A549 (cell line): Measurements from ENCODE around the gene LMF1. TPM values are rescaled to one million over a fixed set of nuclear protein-coding genes. Genes with fewer than 3 reads are reported as not detected.

Experiments
- CBX2 ChIP-seq: fragments of 200-600 bp; sonication (generic); IDR thresholded peaks from 2 replicates; pipeline ENCODE4 v1.6.1; 2016; ENCODE audit warnings: low read depth, mild to moderate bottlenecking, borderline replicate concordance
- EP300 ChIP-seq, 2 experiments: fragments of >200 bp; sonication (Bioruptor Twin); formaldehyde crosslinking; IDR thresholded peaks; 2 replicates in 1 of 2; 3 replicates in 1 of 2; pipeline ENCODE4 v1.6.1; 2016 to 2017
- FOSB ChIP-seq: fragments of 250-450 bp; sonication (Bioruptor Pico); IDR thresholded peaks from 2 replicates; pipeline ENCODE4 v1.5.0; 2020; ENCODE audit warnings: mild to moderate bottlenecking, moderate library complexity
- FOSL2 ChIP-seq, 2 experiments: fragments of 450-650 bp in 1 of 2; fragments of >200 bp in 1 of 2; sonication (Bioruptor Twin) in 1 of 2; formaldehyde crosslinking; IDR thresholded peaks; 2 replicates each; pipeline versions ENCODE4 v1.5.0 to v1.6.1; 2016 to 2020; ENCODE audit warnings: mild to moderate bottlenecking in 1 of 2, moderate library complexity in 1 of 2
- GATA3 ChIP-seq: IDR thresholded peaks from 2 replicates; pipeline ENCODE4 v1.6.1; 2012; ENCODE audit warnings: borderline replicate concordance
- HOXB13 ChIP-seq: fragments of 250-450 bp; sonication (Bioruptor Pico); IDR thresholded peaks from 2 replicates; pipeline ENCODE4 v1.5.0; 2020; ENCODE audit warnings: low read depth, mild to moderate bottlenecking, moderate library complexity
- JUN ChIP-seq, 2 experiments: fragments of >200 bp; sonication (Bioruptor Twin); formaldehyde crosslinking; IDR thresholded peaks; 2 replicates in 1 of 2; 3 replicates in 1 of 2; pipeline ENCODE4 v1.6.1; 2016 to 2017
- KDM1A ChIP-seq: fragments of 200-600 bp; sonication (generic); IDR thresholded peaks from 2 replicates; pipeline ENCODE4 v1.6.1; 2016; ENCODE audit warnings: low read depth, mild to moderate bottlenecking
- KDM5A ChIP-seq: fragments of 200-600 bp; sonication (generic); IDR thresholded peaks from 2 replicates; pipeline ENCODE4 v1.6.1; 2016; ENCODE audit warnings: antibody characterized with exemption, mild to moderate bottlenecking
- MAFK ChIP-seq: fragments of 450-650 bp; IDR thresholded peaks from 2 replicates; pipeline ENCODE4 v1.6.1; 2014; ENCODE audit not compliant: partially characterized antibody
- MYC ChIP-seq: IDR thresholded peaks from 2 replicates; pipeline ENCODE4 v1.6.1; 2012; ENCODE audit warnings: mild to moderate bottlenecking, inconsistent platforms, low read length, improper control_type of control experiment, borderline replicate concordance
- NFE2L2 ChIP-seq: fragments of 150-350 bp; conservative IDR thresholded peaks from 2 replicates; pipeline ENCODE4 v1.6.1; 2014; ENCODE audit warnings: low read length
- POLR2A ChIP-seq: IDR thresholded peaks from 2 replicates; pipeline ENCODE4 v1.6.1; 2012; ENCODE audit warnings: mild to moderate bottlenecking, low read length
- POLR2AphosphoS2 ChIP-seq: conservative IDR thresholded peaks from 2 replicates; pipeline ENCODE4 v1.6.1; 2012; ENCODE audit warnings: low read length, improper control_type of control experiment, inconsistent platforms
- RARB ChIP-seq: fragments of 250-450 bp; sonication (Bioruptor Pico); IDR thresholded peaks from 2 replicates; pipeline ENCODE4 v1.8.0; 2021; ENCODE audit warnings: mild to moderate bottlenecking, moderate library complexity
- SMC3 ChIP-seq: fragments of >200 bp; sonication (Bioruptor Twin); formaldehyde crosslinking; IDR thresholded peaks from 3 replicates; pipeline ENCODE4 v1.6.1; 2018; ENCODE audit warnings: inconsistent platforms
- TFCP2L1 ChIP-seq: fragments of 250-450 bp; sonication (Bioruptor Pico); IDR thresholded peaks from 2 replicates; pipeline ENCODE4 v1.5.0; 2021; ENCODE audit warnings: mild to moderate bottlenecking
- TP53 ChIP-seq: fragments of 250-450 bp; sonication (Bioruptor Pico); IDR thresholded peaks from 2 replicates; pipeline ENCODE4 v1.5.0; 2021; ENCODE audit warnings: mild to moderate bottlenecking, moderate library complexity
- polyA plus RNA-seq, 4 experiments: library from polyadenylated mRNA; depleted of rRNA in 3 of 4; stranded (reverse); fragments of >200 nt; fragmentation: RNase III in 1 of 4; extraction: RNeasy Plus Mini Kit Qiagen cat#74134 plus additional on column Dnase treatment in 1 of 4; gene quantifications; 2 replicates in 3 of 4; 3 replicates in 1 of 4; pipeline ENCODE4 v1.2.3, GENCODE V29; 2011 to 2017
- TF ChIP-seq, protein P1 (sequence below): fragments of >200 bp; sonication (Bioruptor Twin); formaldehyde crosslinking; IDR thresholded peaks from 3 replicates; pipeline ENCODE4 v1.6.1; 2016
- TF ChIP-seq, protein P2 (sequence below): fragments of 250-450 bp; sonication (Bioruptor Pico); IDR thresholded peaks from 2 replicates; pipeline ENCODE4 v1.5.0; 2021; ENCODE audit warnings: mild to moderate bottlenecking, moderate library complexity, borderline replicate concordance
- TF ChIP-seq, protein P3 (sequence below): IDR thresholded peaks from 2 replicates; pipeline ENCODE4 v1.6.1; 2012
- TF ChIP-seq, protein P4 (sequence below): IDR thresholded peaks from 2 replicates; pipeline ENCODE4 v1.6.1; 2012; ENCODE audit warnings: low read depth, borderline replicate concordance
- TF ChIP-seq, protein P5 (sequence below): fragments of 200-600 bp; sonication (generic); IDR thresholded peaks from 2 replicates; pipeline ENCODE4 v1.6.1; 2016; ENCODE audit warnings: antibody characterized with exemption, mild to moderate bottlenecking, moderate library complexity
- TF ChIP-seq, protein P6 (sequence below): fragments of 250-450 bp; sonication (Bioruptor Pico); IDR thresholded peaks from 2 replicates; pipeline ENCODE4 v1.5.0; 2020; ENCODE audit warnings: low read depth, mild to moderate bottlenecking, moderate library complexity

Gene LMF1
- polyA plus RNA-seq, 2 of the 4 experiments (the other 2 are of a cell fraction) = 8.8 to 10.9 TPM

DNA sequence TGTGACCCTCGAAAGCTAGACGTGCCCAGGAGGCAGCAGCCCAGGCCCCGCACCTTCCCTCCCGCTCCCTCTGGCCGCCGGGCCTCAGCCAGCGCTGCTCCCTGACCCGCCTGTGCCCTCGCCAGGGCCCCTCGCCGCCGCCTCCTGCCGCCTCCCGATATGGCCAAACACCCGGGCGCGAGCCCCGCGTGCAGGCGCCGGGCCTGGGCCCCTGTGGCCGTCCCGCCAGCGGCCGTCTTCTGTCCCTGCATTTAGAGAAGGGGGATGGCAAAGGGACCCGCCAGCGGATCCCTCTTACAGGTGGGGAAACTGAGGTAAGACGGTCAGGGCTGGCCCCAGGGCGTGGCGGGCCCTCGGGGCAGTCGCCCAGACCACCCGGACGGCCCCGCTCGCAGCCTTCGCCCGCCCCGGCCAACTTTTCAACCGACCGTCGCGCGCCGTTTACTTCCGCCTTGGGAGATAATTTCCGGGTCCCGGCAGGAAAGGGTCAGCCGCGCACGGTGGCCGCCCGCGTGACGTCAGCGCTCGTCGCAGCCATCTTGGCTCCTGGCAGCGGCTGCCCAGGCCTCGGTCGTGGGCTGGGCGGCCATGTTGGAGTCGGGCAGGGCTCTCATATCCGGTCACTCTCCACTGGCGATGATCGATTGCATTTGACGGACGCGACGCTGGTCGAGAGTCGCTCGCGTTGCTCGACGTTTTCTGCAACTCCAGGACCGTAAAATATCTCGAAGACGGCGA lies 163.3 kb downstream of the LMF1 start (continued):
- TF ChIP-seq EP300 (IDR thresholded peaks at IDR 0.05) (no peak), MAFK (no peak), GATA3 (no peak; the same call in 1 of the 2 replicates), CBX2 (no peak), FOSB (no peak), RARB (CRISPR knock-in tag) (no peak), HOXB13 (CRISPR knock-in tag) (no peak), JUN (IDR thresholded peaks at IDR 0.05) (peak in 1 of 2 experiments; percentile 88; a peak in 3 of 5 replicates), KDM5A (no peak), POLR2AphosphoS2 (no peak), KDM1A (no peak), TP53 (CRISPR knock-in tag) (0 out of 2 replicates have a peak, but pooled peaks have one; percentile 49), SMC3 (no peak), MYC (no peak; the same call in 1 of the 2 replicates), TFCP2L1 (no peak), FOSL2 (IDR thresholded peaks at IDR 0.05) (no peak), FOSL2 (CRISPR knock-in tag; IDR thresholded peaks at IDR 0.05) (peak; percentile 38; the same call in 1 of the 2 replicates), NFE2L2 (no peak), POLR2A (peak; percentile 23)
- TF ChIP-seq, protein P1, sequence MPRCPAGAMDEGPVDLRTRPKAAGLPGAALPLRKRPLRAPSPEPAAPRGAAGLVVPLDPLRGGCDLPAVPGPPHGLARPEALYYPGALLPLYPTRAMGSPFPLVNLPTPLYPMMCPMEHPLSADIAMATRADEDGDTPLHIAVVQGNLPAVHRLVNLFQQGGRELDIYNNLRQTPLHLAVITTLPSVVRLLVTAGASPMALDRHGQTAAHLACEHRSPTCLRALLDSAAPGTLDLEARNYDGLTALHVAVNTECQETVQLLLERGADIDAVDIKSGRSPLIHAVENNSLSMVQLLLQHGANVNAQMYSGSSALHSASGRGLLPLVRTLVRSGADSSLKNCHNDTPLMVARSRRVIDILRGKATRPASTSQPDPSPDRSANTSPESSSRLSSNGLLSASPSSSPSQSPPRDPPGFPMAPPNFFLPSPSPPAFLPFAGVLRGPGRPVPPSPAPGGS = peak; percentile 57; the same call in 1 of the 3 replicates
- TF ChIP-seq, protein P2, sequence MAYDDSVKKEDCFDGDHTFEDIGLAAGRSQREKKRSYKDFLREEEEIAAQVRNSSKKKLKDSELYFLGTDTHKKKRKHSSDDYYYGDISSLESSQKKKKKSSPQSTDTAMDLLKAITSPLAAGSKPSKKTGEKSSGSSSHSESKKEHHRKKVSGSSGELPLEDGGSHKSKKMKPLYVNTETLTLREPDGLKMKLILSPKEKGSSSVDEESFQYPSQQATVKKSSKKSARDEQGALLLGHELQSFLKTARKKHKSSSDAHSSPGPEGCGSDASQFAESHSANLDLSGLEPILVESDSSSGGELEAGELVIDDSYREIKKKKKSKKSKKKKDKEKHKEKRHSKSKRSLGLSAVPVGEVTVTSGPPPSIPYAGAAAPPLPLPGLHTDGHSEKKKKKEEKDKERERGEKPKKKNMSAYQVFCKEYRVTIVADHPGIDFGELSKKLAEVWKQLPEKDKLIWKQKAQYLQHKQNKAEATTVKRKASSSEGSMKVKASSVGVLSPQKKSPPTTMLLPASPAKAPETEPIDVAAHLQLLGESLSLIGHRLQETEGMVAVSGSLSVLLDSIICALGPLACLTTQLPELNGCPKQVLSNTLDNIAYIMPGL (CRISPR knock-in tag) = no peak
- TF ChIP-seq, protein P3, sequence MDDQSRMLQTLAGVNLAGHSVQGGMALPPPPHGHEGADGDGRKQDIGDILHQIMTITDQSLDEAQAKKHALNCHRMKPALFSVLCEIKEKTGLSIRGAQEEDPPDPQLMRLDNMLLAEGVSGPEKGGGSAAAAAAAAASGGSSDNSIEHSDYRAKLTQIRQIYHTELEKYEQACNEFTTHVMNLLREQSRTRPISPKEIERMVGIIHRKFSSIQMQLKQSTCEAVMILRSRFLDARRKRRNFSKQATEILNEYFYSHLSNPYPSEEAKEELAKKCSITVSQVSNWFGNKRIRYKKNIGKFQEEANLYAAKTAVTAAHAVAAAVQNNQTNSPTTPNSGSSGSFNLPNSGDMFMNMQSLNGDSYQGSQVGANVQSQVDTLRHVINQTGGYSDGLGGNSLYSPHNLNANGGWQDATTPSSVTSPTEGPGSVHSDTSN = no peak
- TF ChIP-seq, protein P4, sequence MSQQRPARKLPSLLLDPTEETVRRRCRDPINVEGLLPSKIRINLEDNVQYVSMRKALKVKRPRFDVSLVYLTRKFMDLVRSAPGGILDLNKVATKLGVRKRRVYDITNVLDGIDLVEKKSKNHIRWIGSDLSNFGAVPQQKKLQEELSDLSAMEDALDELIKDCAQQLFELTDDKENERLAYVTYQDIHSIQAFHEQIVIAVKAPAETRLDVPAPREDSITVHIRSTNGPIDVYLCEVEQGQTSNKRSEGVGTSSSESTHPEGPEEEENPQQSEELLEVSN = peak; percentile 68; the same call in 1 of the 2 replicates
- TF ChIP-seq, protein P5, sequence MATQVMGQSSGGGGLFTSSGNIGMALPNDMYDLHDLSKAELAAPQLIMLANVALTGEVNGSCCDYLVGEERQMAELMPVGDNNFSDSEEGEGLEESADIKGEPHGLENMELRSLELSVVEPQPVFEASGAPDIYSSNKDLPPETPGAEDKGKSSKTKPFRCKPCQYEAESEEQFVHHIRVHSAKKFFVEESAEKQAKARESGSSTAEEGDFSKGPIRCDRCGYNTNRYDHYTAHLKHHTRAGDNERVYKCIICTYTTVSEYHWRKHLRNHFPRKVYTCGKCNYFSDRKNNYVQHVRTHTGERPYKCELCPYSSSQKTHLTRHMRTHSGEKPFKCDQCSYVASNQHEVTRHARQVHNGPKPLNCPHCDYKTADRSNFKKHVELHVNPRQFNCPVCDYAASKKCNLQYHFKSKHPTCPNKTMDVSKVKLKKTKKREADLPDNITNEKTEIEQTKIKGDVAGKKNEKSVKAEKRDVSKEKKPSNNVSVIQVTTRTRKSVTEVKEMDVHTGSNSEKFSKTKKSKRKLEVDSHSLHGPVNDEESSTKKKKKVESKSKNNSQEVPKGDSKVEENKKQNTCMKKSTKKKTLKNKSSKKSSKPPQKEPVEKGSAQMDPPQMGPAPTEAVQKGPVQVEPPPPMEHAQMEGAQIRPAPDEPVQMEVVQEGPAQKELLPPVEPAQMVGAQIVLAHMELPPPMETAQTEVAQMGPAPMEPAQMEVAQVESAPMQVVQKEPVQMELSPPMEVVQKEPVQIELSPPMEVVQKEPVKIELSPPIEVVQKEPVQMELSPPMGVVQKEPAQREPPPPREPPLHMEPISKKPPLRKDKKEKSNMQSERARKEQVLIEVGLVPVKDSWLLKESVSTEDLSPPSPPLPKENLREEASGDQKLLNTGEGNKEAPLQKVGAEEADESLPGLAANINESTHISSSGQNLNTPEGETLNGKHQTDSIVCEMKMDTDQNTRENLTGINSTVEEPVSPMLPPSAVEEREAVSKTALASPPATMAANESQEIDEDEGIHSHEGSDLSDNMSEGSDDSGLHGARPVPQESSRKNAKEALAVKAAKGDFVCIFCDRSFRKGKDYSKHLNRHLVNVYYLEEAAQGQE = no peak
- TF ChIP-seq, protein P6, sequence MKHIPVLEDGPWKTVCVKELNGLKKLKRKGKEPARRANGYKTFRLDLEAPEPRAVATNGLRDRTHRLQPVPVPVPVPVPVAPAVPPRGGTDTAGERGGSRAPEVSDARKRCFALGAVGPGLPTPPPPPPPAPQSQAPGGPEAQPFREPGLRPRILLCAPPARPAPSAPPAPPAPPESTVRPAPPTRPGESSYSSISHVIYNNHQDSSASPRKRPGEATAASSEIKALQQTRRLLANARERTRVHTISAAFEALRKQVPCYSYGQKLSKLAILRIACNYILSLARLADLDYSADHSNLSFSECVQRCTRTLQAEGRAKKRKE (CRISPR knock-in tag) = no peak
